AG10803 (cell line): ENCODE measurements around the gene HYAL3.

Source experiments
- DNase-seq: peaks from one replicate; pipeline ENCODE4 v3.0.0; 2010; ENCODE audit warnings: low read depth
- H3K4me3 ChIP-seq: 2 replicates; pipeline ENCODE4 v1.5.1; 2011; ENCODE audit warnings: mild to moderate bottlenecking, low read length, control low read depth
- TF ChIP-seq, protein P1 (sequence below): conservative IDR thresholded peaks from 2 replicates; pipeline ENCODE4 v1.5.1; 2011; ENCODE audit warnings: mild to moderate bottlenecking, low read length, control low read depth, inconsistent platforms

HYAL3 gene

DNA sequence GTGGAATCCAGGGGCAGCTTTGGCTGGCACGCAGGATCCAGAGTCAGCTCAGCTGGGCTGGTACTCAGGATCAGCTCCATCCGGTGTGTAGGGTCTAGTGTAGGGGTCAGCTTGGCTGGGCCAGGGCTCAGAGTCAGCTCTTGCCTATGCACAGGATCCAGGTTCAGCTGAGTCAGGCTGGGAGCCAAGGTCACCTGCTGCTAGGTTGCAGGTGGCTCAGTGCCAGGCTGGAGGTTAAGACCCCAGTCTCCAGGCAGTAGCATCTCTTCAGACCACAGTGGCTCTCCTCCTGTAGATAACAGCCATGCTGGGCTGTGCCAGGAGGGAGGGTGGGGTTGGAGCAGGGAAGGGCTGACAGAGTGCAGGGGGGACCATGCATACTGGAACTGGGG, 1.8 kb downstream of the HYAL3 start:
- DNase-seq = no peak
- H3K4me3 ChIP-seq = no peak overlapping the region
- TF ChIP-seq, protein P1, sequence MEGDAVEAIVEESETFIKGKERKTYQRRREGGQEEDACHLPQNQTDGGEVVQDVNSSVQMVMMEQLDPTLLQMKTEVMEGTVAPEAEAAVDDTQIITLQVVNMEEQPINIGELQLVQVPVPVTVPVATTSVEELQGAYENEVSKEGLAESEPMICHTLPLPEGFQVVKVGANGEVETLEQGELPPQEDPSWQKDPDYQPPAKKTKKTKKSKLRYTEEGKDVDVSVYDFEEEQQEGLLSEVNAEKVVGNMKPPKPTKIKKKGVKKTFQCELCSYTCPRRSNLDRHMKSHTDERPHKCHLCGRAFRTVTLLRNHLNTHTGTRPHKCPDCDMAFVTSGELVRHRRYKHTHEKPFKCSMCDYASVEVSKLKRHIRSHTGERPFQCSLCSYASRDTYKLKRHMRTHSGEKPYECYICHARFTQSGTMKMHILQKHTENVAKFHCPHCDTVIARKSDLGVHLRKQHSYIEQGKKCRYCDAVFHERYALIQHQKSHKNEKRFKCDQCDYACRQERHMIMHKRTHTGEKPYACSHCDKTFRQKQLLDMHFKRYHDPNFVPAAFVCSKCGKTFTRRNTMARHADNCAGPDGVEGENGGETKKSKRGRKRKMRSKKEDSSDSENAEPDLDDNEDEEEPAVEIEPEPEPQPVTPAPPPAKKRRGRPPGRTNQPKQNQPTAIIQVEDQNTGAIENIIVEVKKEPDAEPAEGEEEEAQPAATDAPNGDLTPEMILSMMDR = no peak

DNA sequence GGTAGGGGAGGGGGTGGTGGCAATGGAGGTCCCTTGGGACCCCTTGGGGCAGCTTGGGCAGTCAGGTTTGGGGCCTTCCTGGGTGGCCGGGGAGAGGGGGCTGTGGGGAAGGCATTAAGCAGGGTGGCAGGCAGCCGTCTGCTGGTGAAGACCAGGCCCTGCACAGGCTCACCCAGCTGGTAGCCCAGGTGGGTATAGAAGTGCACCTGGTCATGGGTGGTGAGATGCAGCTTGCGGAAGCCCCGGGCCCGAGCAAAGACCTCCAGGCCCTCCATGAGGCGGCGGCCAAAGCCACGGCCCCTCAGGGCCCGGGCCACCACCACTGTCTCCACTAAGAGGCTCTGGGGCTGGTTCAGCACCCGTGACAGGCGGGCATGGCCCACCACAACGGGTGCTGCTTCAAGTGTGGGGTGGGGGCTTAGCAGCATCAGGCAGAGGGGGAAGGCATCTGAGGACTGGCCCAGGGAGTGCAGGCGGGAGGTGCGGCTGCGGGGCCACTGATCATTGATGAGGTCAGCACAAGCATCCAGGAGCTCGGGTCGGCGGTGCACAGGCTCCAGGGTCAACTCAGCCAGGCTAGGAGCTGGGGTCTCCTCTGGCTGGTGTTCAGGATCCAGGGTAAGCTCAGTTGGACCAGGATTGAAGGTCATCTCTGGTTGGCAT, 2.4 kb downstream of the HYAL3 start:
- H3K4me3 ChIP-seq = no peak overlapping the region
- TF ChIP-seq, protein P1 = no peak
- no peak for DNase-seq

DNA sequence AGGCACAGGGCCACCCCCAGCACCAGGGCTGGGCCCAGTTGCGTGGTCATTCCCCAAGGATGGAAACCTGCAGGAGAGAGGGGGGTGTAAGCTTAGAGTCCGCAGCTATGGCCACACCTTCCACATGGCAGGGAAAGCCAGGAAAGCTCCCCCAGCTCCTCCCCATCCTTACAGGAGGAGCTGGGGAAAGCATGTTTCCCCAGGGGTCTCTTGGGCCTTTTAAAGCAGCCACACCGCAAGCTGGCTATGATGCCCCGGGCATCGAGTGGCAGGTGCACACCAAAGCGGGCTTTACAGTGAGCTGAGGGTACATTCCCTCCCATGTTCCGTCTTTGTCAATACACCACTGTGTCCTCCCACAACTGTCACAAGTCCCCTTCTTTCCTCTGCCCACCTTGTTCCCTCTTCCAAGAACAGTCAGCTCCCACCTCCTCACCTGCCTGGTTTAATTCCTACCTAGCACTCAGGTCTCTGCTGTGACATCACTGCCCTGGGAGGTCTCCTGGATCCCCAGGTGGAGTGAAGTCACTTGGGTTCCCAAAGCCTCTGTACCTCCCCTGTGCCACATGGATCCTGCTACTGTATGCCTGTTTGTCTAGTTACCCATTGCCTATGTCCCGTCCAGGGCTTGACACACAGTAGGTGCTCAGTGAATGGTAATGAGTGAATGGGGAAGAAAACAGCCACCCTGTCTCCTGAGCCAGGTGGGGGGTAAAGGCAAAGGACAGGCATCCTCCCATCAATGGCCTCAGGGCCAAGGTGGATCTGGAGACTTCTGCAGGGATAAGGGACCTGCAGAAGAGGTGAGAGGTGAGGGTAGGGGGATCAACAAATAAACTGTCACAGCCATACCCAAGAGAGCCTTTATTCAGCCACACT, 3.4 kb downstream of the HYAL3 start:
- TF ChIP-seq, protein P1 = no peak
- H3K4me3 ChIP-seq = no peak overlapping the region
- DNase-seq = no peak

DNA sequence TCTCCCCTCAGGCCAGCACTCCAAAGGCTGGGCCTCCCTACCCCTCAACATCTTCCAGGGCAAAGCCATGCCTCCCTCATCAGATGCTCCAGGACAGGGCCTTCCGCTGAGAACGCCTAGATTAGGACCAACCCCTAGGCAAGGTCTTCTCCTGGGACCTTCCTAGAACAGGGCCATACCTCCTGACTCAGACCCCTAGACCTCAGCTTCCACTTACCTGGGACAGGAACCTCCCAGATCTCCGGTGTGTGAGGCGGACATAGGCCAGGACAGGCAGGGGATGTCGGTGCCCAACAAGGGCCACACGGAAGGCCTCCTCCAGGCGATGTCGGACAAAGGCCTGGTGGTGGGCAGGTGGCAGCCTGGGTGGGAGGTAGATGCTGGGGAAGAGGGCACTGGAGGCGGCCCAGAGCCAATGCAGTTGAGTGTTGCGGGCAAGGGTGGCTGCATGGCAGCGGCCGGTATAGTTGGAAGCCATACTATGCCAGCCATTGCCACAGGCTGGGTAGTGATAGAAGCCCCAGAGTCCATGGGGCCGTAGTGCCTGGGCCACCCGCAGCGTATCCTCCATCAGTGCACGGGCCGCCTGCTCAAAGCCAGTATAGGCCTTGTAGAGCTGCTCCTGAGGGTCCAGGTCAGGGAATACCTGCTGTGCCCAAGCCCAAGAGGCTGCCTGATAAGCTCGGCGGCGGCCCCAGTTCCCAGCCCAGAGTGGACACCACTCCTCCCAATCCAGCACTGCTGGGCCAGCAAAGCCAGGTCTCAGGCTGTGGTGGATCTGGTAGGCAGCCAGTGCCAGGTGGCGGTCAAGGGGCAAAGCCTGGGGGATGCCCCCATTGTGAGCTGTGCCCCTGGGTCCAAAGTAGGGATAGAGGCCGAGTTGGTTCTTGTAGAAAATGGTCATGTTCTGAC, 4.5 kb downstream of the HYAL3 start:
- no peak overlapping the region for H3K4me3 ChIP-seq
- TF ChIP-seq, protein P1 = no peak
- no peak for DNase-seq

DNA sequence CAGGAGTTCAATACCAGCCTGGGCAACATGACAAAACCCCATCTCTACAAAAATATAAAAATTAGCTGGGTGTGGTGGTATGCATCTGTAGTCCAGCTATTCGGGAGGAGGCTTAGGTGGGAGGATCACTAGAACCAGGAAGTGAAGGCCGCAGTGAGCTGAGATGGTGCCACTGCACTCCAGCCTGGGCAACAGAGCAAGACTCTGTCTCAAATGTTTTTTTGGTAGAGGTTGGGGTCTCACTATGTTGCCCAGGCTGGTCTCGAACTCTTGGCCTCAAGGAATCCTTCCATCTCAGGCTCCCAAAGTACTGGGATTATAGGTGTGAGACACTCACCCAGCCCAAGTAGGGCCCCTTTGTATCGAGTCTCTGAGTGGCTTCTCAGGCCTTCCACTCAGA, 5.1 kb downstream of the HYAL3 start:
- no peak overlapping the region for H3K4me3 ChIP-seq
- TF ChIP-seq, protein P1 = no peak
- no peak for DNase-seq

DNA sequence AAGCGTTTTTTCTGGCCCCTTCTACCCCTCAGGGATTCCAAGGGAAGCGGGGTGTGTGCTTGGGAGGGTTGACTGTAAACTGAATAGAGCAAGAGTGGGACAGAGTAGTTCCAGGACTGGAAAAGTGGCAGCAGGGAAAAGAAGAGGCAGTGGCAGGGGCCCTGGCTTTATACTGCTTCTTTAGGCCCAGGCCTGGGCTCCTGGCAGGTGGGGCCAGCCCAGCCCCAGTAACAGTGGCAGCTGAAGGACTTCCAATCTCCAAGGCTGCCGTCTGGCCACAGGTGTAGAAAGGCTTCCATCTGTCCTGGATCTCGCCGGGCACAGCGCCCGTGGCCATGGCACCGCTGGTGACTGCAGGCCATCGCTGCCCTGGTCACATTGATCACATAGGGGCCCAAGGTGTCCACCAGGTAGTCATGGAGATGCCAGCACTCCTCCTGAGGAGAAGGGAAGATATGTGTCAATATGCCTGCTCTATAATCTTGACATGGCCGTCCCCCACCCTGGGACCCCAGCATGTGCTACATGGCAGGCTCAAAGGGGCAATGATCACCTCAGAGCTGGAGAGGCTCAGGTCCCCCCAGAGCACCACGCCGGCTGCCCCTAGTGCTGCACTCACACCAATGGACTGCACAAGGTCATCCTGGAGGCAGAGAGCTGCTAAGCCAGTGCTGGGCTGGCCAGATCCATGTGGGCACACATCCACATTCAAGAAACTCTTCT, 6.0 kb downstream of the HYAL3 start:
- H3K4me3 ChIP-seq = no peak overlapping the region
- no peak for DNase-seq
- TF ChIP-seq, protein P1 = no peak
